Natural killer cell (primary cell): Measurements from ENCODE around the gene RSRC1. TPM values are rescaled to one million over a fixed set of nuclear protein-coding genes. Genes with fewer than 3 reads are reported as not detected.

Experiments used
- ATAC-seq, 3 donors: fragments of 150-1000 bp in 2 of 3; fragments of 200-7000 bp in 1 of 3; cut with Tn5 transposase; 1 replicate in 1 of 3; 2 replicates in 2 of 3; pipeline ENCODE4 v1.10.0; 2021; ENCODE audit warnings: mild to moderate bottlenecking in 2 of 3, moderate library complexity in 2 of 3
- DNase-seq, 2 donors: peaks; one replicate each; pipeline versions ENCODE4 v3.0.0 to v3.0.0-alpha.2; 2013 to 2021; ENCODE audit warnings: mixed read lengths in 1 of 2
- H3K27ac ChIP-seq: one replicate; pipeline ENCODE4 v1.5.1; 2013; ENCODE audit warnings: mild to moderate bottlenecking, low read length
- H3K27me3 ChIP-seq: one replicate; pipeline ENCODE4 v1.6.1; 2013; ENCODE audit warnings: low read length; ENCODE audit not compliant: control insufficient read depth, insufficient read depth
- H3K36me3 ChIP-seq: one replicate; pipeline ENCODE4 v1.6.1; 2013; ENCODE audit warnings: low read length; ENCODE audit not compliant: control insufficient read depth, insufficient read depth
- H3K4me1 ChIP-seq: one replicate; pipeline ENCODE4 v1.6.1; 2013; ENCODE audit warnings: low read length; ENCODE audit not compliant: control insufficient read depth, insufficient read depth
- H3K4me3 ChIP-seq: one replicate; pipeline ENCODE4 v1.5.1; 2013; ENCODE audit warnings: low read length
- H3K9me3 ChIP-seq: one replicate; pipeline ENCODE4 v1.6.1; 2013; ENCODE audit warnings: low read length; ENCODE audit not compliant: control insufficient read depth, insufficient read depth
- H3K27ac Mint-ChIP-seq, 2 donors: one replicate each; pipeline ENCODE4 v1.8.0; 2022; ENCODE audit warnings: mild to moderate bottlenecking in 2 of 2, mixed read lengths in 2 of 2, moderate library complexity in 1 of 2
- H3K27me3 Mint-ChIP-seq, 2 donors: one replicate each; pipeline ENCODE4 v1.8.0; 2022; ENCODE audit warnings: low read depth in 2 of 2, mixed read lengths in 2 of 2
- H3K36me3 Mint-ChIP-seq: one replicate; pipeline ENCODE4 v1.8.0; 2022; ENCODE audit warnings: mixed read lengths
- H3K4me1 Mint-ChIP-seq, 2 donors: one replicate each; pipeline ENCODE4 v1.8.0; 2022; ENCODE audit warnings: mixed read lengths in 2 of 2
- H3K4me3 Mint-ChIP-seq: one replicate; pipeline ENCODE4 v1.8.0; 2022; ENCODE audit warnings: mild to moderate bottlenecking, moderate library complexity, mixed read lengths
- H3K9me3 Mint-ChIP-seq, 2 donors: one replicate each; pipeline ENCODE4 v1.8.0; 2022; ENCODE audit warnings: mixed read lengths in 2 of 2
- WGBS: methylation state at CpG from one replicate; pipeline ENCODE4 v1.1.7; 2013; ENCODE audit warnings: missing lambda C conversion rate; ENCODE audit not compliant: insufficient coverage; 5-methylcytosine and 5-hydroxymethylcytosine counted together
- intact Hi-C: fragments of 100-400 bp; cut with micrococcal nuclease; formaldehyde crosslinking; loops from one replicate; pipeline ENCODE4 v1.14.2; 2022
- total RNA-seq, 4 donors: library from RNA; stranded (reverse); fragments of 120-200 nt in 1 of 4; gene quantifications; one replicate each; pipeline versions ENCODE4 v1.2.3 to v1.2.4, GENCODE V29; 2013 to 2022
- TF ChIP-seq, protein P1 (sequence below): fragments of 200-600 bp; IDR thresholded peaks from one replicate; pipeline ENCODE4 v1.8.0; 2022; ENCODE audit warnings: antibody characterized with exemption

The RSRC1 gene
- total RNA-seq, 3 donors from 2014 or later (not counting 1 experiment from before 2014, with no cell fraction given) = 37.3 to 41.1 (median 37.6) TPM

DNA sequence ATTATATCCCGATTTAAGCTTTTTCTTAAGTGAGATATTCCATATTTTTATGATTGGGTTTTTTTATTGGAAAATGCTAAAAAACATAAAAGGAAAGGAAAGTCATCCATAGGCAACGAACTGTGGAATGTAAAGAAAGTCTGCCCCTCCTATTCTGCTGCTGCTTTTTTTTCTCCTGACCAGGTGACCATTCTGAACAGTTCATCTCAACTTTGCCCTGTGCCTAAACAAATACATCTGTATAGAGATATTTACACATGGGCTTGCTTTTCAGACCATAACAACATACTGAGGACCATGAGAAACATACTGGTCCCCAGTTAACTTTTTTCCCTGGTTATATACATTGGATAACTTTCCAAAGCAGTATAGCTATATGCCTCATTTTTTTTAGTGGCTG, 442.2 kb downstream of the RSRC1 start:
- H3K9me3 ChIP-seq = no peaks in the 10 kb centered on the region
- intact Hi-C loops = no loop called here
- TF ChIP-seq, protein P1, sequence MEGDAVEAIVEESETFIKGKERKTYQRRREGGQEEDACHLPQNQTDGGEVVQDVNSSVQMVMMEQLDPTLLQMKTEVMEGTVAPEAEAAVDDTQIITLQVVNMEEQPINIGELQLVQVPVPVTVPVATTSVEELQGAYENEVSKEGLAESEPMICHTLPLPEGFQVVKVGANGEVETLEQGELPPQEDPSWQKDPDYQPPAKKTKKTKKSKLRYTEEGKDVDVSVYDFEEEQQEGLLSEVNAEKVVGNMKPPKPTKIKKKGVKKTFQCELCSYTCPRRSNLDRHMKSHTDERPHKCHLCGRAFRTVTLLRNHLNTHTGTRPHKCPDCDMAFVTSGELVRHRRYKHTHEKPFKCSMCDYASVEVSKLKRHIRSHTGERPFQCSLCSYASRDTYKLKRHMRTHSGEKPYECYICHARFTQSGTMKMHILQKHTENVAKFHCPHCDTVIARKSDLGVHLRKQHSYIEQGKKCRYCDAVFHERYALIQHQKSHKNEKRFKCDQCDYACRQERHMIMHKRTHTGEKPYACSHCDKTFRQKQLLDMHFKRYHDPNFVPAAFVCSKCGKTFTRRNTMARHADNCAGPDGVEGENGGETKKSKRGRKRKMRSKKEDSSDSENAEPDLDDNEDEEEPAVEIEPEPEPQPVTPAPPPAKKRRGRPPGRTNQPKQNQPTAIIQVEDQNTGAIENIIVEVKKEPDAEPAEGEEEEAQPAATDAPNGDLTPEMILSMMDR = no peak
- H3K4me1 ChIP-seq = no peaks in the 10 kb centered on the region
- ATAC-seq (no peak), DNase-seq (no peak)
- WGBS = 86% methylated on average over 2 of the region's 2 CpGs
- Mint-ChIP-seq H3K27me3 (peaks cover 0 to 3% of the 10 kb centered on the region in 2 donors), H3K9me3 (peaks cover 1 to 2% of the 10 kb centered on the region in 2 donors), H3K4me3 (no peak overlapping the region), H3K36me3 (no peaks in the 10 kb centered on the region), H3K27ac (no peak overlapping the region), H3K4me1 (no peaks in the 10 kb centered on the region)
- no peak overlapping the region for H3K4me3 ChIP-seq
- no peaks in the 10 kb centered on the region for H3K36me3 ChIP-seq
- no peak overlapping the region for H3K27ac ChIP-seq
- H3K27me3 ChIP-seq = no peaks in the 10 kb centered on the region

DNA sequence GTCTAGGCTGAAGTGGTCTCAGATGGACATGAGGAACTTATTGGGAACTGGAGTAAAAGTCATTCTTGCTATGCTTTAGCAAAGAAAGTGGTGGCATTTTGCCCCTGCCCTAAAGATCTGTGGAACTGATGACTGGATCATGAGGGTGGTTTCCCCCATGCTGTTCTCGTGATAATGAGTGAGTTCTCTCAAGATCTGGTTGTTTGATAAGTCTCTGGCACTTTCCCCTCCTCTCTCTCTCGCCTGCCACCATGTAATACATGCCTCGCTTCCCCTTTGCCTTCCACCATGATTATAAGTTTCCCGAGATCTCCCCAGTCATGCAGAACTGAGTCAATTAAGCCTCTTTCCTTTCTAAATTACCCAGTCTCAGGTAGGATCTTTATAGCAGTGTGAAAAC, 449.6 kb downstream of the RSRC1 start:
- DNase-seq (no peak), ATAC-seq (no peak)
- H3K27me3 ChIP-seq = no peaks in the 10 kb centered on the region
- Mint-ChIP-seq H3K27ac (no peak overlapping the region), H3K9me3 (no peaks in the 10 kb centered on the region), H3K4me3 (no peak overlapping the region), H3K36me3 (no peaks in the 10 kb centered on the region), H3K27me3 (peaks cover 0 to 3% of the 10 kb centered on the region in 2 donors), H3K4me1 (no peaks in the 10 kb centered on the region)
- no peak overlapping the region for H3K4me3 ChIP-seq
- H3K4me1 ChIP-seq = no peaks in the 10 kb centered on the region
- no peaks in the 10 kb centered on the region for H3K36me3 ChIP-seq
- intact Hi-C loops = no loop called here
- TF ChIP-seq, protein P1 = no peak
- WGBS = 89% methylated on average over 4 of the region's 4 CpGs
- no peak overlapping the region for H3K27ac ChIP-seq
- H3K9me3 ChIP-seq = no peaks in the 10 kb centered on the region

DNA sequence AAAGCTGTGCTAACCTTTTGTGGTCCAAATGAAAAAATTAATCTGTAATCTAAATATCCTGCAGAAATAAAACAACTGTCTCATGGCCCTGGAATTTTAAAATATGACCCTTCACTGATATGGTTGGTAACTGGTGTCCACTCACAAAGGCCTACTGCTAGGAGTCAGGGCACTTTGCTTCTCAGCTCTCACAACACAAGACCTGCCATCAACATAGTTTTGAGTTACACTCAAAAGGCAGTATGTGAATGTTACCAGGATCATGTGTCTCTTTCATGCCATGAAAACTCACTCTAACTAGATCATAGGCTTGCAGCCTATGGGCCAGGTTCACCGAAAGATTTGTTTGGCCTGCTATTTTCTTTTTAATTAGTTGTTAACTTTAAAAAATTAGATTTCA, 451.1 kb downstream of the RSRC1 start:
- H3K9me3 ChIP-seq = no peaks in the 10 kb centered on the region
- Mint-ChIP-seq H3K9me3 (peaks cover 2 to 6% of the 10 kb centered on the region in 2 donors), H3K27ac (no peak overlapping the region), H3K27me3 (peaks cover 0 to 3% of the 10 kb centered on the region in 2 donors), H3K4me1 (no peaks in the 10 kb centered on the region), H3K4me3 (no peak overlapping the region), H3K36me3 (no peaks in the 10 kb centered on the region)
- H3K36me3 ChIP-seq = no peaks in the 10 kb centered on the region
- H3K4me1 ChIP-seq = no peaks in the 10 kb centered on the region
- TF ChIP-seq, protein P1 = no peak
- no CpG with 5 or more reads among the region's 1 CpG for WGBS
- no peak overlapping the region for H3K4me3 ChIP-seq
- DNase-seq (no peak), ATAC-seq (no peak)
- intact Hi-C loops = no loop called here
- H3K27ac ChIP-seq = no peak overlapping the region
- no peaks in the 10 kb centered on the region for H3K27me3 ChIP-seq

DNA sequence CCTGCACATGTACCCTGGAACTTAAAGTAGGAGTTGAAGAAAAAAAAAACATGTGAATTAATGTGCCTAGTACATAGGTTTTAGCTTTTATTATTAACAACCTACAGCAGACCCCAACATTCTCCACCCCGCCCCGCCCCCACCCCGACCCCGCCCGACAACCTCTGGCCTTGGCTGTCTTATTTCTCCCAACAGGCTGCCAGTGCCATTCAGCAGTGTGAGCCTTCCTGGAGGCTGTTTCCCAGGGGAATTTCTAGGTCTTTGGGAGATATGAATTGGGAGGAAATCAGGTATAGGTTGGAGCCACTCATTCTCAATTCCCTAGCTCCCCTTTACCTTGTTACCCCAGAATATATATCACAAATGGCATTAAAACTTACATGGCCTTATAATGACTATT, 452.8 kb downstream of the RSRC1 start:
- H3K9me3 Mint-ChIP-seq = peaks cover 3 to 6% of the 10 kb centered on the region in 2 donors
- TF ChIP-seq, protein P1 = no peak
- 90% methylated on average over 2 of the region's 5 CpGs for WGBS
- no peaks in the 10 kb centered on the region for H3K36me3 ChIP-seq
- ATAC-seq (no peak), DNase-seq (no peak)
- no peaks in the 10 kb centered on the region for H3K36me3 Mint-ChIP-seq
- H3K9me3 ChIP-seq = no peaks in the 10 kb centered on the region
- H3K27ac Mint-ChIP-seq = no peak overlapping the region
- no peak overlapping the region for H3K4me3 Mint-ChIP-seq
- H3K27ac ChIP-seq = no peak overlapping the region
- H3K4me1 ChIP-seq = no peaks in the 10 kb centered on the region
- no peaks in the 10 kb centered on the region for H3K27me3 ChIP-seq
- H3K4me3 ChIP-seq = no peak overlapping the region
- intact Hi-C loops = no loop called here
- peaks cover 3% of the 10 kb centered on the region in 2 donors for H3K27me3 Mint-ChIP-seq
- H3K4me1 Mint-ChIP-seq = no peaks in the 10 kb centered on the region
